Sigmoid colon (tissue), 4 donors: ENCODE measurements around the gene ABCA1.

Source experiments
- CTCF ChIP-seq, 4 experiments: fragments of 450-650 bp in 3 of 4; fragments of 200-600 bp in 1 of 4; IDR thresholded peaks; one replicate each; pipeline ENCODE4 v1.5.1; 2016 to 2019; ENCODE audit warnings: antibody characterized with exemption in 4 of 4, mild to moderate bottlenecking in 3 of 4, moderate library complexity in 2 of 4
- EP300 ChIP-seq, 4 donors: sonication (generic); formaldehyde crosslinking; IDR thresholded peaks; one replicate each; pipeline ENCODE4 v1.6.1; 2017; ENCODE audit warnings: antibody characterized with exemption in 4 of 4
- POLR2A ChIP-seq, 2 donors: fragments of 450-650 bp; IDR thresholded peaks; one replicate each; pipeline ENCODE4 v1.6.1; 2016; ENCODE audit warnings: antibody characterized with exemption in 2 of 2, mild to moderate bottlenecking in 2 of 2, moderate library complexity in 2 of 2
- POLR2AphosphoS5 ChIP-seq, 4 donors: sonication (generic); formaldehyde crosslinking; IDR thresholded peaks; one replicate each; pipeline ENCODE4 v1.6.1; 2017; ENCODE audit warnings: antibody characterized with exemption in 4 of 4

- TF ChIP-seq EP300 (IDR thresholded peaks at IDR 0.05): no peak
- TF ChIP-seq CTCF (IDR thresholded peaks at IDR 0.05): no peak
- no peak for TF ChIP-seq POLR2A (IDR thresholded peaks at IDR 0.05)
- peak in 1 of 4 donors; percentile 33 for TF ChIP-seq POLR2AphosphoS5 (IDR thresholded peaks at IDR 0.05)
Measured at GRCh38 chr9:104923289-104923688, 4.7 kb downstream of the ABCA1 start.
